ENCODE results near the gene HS1BP3. TPM values are rescaled to one million over a fixed set of nuclear protein-coding genes. Genes with fewer than 3 reads are reported as not detected.
A peak's percentile ranks its signal among the peaks of the same experiment; 100 is the strongest.

Gene HS1BP3
- total and polyA plus RNA-seq, 2 of the 13 experiments (the other 11 are each of a cell fraction or from before 2014, with no cell fraction given): 15.2 to 22.0 TPM

GRCh38 chr2:20631617-20632307, 19.1 kb downstream of the HS1BP3 start:
- H3K4me1 ChIP-seq (ENCODE audit: insufficient read depth, low read length): peaks cover 57% of the 10 kb centered on the region
- intact Hi-C loops (cut with micrococcal nuclease; ENCODE audit: unreplicated experiment) (no loop called here), in situ Hi-C loops (cut with HindIII; ENCODE audit: extremely low pct_ligation_motif_present, low pct_unique_long_range_greater_than_20kb) (no loop called here)
- WGBS (ENCODE audit: low lambda C conversion rate): 80% methylated on average over 6 of the region's 6 CpGs
- H3K4me3 ChIP-seq (replicated peaks in 1 of 3; ENCODE audit: insufficient read depth in 1 of 3, low read depth in 2 of 3, low read length in 3 of 3): no peak overlapping the region
- H2AFZ ChIP-seq (ENCODE audit: low read length): no peak overlapping the region
- ChIA-PET POLR2A (interaction anchor here (0.7 to 3.2 kb wide), 8 partner anchors 14 to 193 kb away, joined by 3 to 18 read pairs (median 4); partner anchors contain the start of gene RHOB), CTCF (ENCODE audit: low intra/inter-chr PET ratio, low total read pairs) (no interaction called here)
- no peak overlapping the region for H3K9ac ChIP-seq (ENCODE audit: insufficient read depth, low read depth, low read length)
- ATAC-seq (no peak), FAIRE-seq (no peak), DNase-seq (ENCODE audit: low spot score) (no peak)
- no peak overlapping the region for H3K4me2 ChIP-seq (ENCODE audit: low read depth, low read length)
- H3K27ac ChIP-seq (ENCODE audit: extremely low read length, insufficient read depth, low read length): no peak overlapping the region
- H4K20me1 ChIP-seq (ENCODE audit: insufficient read depth, low read length): no peaks in the 10 kb centered on the region
- BruUV-seq (replicated peaks): no TSS peak
- no peaks in the 10 kb centered on the region for H3K27me3 ChIP-seq (ENCODE audit: control insufficient read depth in 1 of 2, insufficient read depth in 2 of 2, low read length in 2 of 2)
- no peaks in the 10 kb centered on the region for H3K9me3 ChIP-seq (ENCODE audit: low read length)
- H3K79me2 ChIP-seq (ENCODE audit: insufficient read depth, low read length): no peaks in the 10 kb centered on the region
- H3K36me3 ChIP-seq (replicated peaks in 1 of 2; ENCODE audit: control insufficient read depth in 1 of 2, insufficient read depth in 2 of 2, low read length in 2 of 2): 0 out of 5 replicates have a peak, but pooled peaks cover 0 to 1% of the 10 kb centered on the region in 2 experiments
- peak; percentile 19; the same call in 1 of the 2 replicates for TF ChIP-seq ZBTB26 (CRISPR knock-in tag; IDR thresholded peaks at IDR 0.05; ENCODE audit: borderline replicate concordance)
- TF ChIP-seq TBX2 (CRISPR knock-in tag; IDR thresholded peaks at IDR 0.05; ENCODE audit: borderline replicate concordance): peak; percentile 28; the same call in 1 of the 2 replicates
- TF ChIP-seq HNF4G (IDR thresholded peaks at IDR 0.05; ENCODE audit: borderline replicate concordance, low read depth, low read length): peak; percentile 23; the same call in 1 of the 2 replicates
- TF ChIP-seq HNF4G (CRISPR knock-in tag; IDR thresholded peaks at IDR 0.05; ENCODE audit: borderline replicate concordance, low read depth): no peak
- TF ChIP-seq, protein P1, sequence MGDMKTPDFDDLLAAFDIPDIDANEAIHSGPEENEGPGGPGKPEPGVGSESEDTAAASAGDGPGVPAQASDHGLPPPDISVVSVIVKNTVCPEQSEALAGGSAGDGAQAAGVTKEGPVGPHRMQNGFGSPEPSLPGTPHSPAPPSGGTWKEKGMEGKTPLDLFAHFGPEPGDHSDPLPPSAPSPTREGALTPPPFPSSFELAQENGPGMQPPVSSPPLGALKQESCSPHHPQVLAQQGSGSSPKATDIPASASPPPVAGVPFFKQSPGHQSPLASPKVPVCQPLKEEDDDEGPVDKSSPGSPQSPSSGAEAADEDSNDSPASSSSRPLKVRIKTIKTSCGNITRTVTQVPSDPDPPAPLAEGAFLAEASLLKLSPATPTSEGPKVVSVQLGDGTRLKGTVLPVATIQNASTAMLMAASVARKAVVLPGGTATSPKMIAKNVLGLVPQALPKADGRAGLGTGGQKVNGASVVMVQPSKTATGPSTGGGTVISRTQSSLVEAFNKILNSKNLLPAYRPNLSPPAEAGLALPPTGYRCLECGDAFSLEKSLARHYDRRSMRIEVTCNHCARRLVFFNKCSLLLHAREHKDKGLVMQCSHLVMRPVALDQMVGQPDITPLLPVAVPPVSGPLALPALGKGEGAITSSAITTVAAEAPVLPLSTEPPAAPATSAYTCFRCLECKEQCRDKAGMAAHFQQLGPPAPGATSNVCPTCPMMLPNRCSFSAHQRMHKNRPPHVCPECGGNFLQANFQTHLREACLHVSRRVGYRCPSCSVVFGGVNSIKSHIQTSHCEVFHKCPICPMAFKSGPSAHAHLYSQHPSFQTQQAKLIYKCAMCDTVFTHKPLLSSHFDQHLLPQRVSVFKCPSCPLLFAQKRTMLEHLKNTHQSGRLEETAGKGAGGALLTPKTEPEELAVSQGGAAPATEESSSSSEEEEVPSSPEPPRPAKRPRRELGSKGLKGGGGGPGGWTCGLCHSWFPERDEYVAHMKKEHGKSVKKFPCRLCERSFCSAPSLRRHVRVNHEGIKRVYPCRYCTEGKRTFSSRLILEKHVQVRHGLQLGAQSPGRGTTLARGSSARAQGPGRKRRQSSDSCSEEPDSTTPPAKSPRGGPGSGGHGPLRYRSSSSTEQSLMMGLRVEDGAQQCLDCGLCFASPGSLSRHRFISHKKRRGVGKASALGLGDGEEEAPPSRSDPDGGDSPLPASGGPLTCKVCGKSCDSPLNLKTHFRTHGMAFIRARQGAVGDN (CRISPR knock-in tag; IDR thresholded peaks at IDR 0.05): peak; percentile 70
- TF ChIP-seq, protein P2, sequence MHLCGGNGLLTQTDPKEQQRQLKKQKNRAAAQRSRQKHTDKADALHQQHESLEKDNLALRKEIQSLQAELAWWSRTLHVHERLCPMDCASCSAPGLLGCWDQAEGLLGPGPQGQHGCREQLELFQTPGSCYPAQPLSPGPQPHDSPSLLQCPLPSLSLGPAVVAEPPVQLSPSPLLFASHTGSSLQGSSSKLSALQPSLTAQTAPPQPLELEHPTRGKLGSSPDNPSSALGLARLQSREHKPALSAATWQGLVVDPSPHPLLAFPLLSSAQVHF (CRISPR knock-in tag; IDR thresholded peaks at IDR 0.05): 0 out of 2 replicates have a peak, but pooled peaks have one; percentile 22
- TF ChIP-seq, protein P3, sequence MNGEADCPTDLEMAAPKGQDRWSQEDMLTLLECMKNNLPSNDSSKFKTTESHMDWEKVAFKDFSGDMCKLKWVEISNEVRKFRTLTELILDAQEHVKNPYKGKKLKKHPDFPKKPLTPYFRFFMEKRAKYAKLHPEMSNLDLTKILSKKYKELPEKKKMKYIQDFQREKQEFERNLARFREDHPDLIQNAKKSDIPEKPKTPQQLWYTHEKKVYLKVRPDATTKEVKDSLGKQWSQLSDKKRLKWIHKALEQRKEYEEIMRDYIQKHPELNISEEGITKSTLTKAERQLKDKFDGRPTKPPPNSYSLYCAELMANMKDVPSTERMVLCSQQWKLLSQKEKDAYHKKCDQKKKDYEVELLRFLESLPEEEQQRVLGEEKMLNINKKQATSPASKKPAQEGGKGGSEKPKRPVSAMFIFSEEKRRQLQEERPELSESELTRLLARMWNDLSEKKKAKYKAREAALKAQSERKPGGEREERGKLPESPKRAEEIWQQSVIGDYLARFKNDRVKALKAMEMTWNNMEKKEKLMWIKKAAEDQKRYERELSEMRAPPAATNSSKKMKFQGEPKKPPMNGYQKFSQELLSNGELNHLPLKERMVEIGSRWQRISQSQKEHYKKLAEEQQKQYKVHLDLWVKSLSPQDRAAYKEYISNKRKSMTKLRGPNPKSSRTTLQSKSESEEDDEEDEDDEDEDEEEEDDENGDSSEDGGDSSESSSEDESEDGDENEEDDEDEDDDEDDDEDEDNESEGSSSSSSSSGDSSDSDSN (CRISPR knock-in tag; IDR thresholded peaks at IDR 0.05): no peak
- TF ChIP-seq SYNCRIP (IDR thresholded peaks at IDR 0.05; ENCODE audit: insufficient read depth, low read depth, low read length): no peak
- peak; percentile 51 for TF ChIP-seq NFYB (CRISPR knock-in tag; IDR thresholded peaks at IDR 0.05)
- TF ChIP-seq, protein P4, sequence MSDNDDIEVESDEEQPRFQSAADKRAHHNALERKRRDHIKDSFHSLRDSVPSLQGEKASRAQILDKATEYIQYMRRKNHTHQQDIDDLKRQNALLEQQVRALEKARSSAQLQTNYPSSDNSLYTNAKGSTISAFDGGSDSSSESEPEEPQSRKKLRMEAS (IDR thresholded peaks at IDR 0.05): peak; percentile 55
- peak; percentile 31; the same call in 1 of the 2 replicates for TF ChIP-seq RXRA (CRISPR knock-in tag; IDR thresholded peaks at IDR 0.05)
- peak; percentile 32; the same call in 1 of the 2 replicates for TF ChIP-seq SOX5 (CRISPR knock-in tag; IDR thresholded peaks at IDR 0.05; ENCODE audit: borderline replicate concordance)
- no peak for TF ChIP-seq ZNF264 (CRISPR knock-in tag; IDR thresholded peaks at IDR 0.05)

All from HepG2 (cell line).